NB4 (cell line): Measurements from ENCODE around the gene DCTD.

Experiments used
- MYC ChIP-seq: IDR thresholded peaks from 2 replicates; pipeline ENCODE4 v1.6.1; 2011; ENCODE audit warnings: low read depth, low read length
- TF ChIP-seq, protein P1 (sequence below): IDR thresholded peaks from one replicate; pipeline ENCODE4 v1.5.1; 2012; ENCODE audit warnings: low read depth, low read length

DNA sequence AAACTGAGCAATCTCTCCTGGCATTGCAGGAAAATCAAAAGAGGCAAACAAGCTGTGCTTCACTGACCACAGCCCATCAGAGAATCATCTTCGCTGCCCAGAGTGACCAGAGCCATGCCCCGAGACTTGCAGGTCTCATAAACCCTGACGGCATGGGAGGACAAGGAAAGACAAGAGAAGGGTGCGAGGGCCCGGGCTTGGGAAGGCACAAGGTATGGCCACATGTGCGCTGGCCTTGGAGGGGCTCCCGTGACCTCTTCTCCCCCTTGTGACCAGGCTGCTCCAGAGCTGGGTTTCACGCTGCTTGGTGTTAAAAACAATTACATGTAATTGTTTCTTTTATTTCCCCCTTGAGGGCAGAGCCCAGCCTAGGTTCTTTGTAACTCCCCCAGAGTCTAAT, 20.8 kb downstream of the DCTD start:
- TF ChIP-seq, protein P1, sequence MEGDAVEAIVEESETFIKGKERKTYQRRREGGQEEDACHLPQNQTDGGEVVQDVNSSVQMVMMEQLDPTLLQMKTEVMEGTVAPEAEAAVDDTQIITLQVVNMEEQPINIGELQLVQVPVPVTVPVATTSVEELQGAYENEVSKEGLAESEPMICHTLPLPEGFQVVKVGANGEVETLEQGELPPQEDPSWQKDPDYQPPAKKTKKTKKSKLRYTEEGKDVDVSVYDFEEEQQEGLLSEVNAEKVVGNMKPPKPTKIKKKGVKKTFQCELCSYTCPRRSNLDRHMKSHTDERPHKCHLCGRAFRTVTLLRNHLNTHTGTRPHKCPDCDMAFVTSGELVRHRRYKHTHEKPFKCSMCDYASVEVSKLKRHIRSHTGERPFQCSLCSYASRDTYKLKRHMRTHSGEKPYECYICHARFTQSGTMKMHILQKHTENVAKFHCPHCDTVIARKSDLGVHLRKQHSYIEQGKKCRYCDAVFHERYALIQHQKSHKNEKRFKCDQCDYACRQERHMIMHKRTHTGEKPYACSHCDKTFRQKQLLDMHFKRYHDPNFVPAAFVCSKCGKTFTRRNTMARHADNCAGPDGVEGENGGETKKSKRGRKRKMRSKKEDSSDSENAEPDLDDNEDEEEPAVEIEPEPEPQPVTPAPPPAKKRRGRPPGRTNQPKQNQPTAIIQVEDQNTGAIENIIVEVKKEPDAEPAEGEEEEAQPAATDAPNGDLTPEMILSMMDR: no peak
- TF ChIP-seq MYC: no peak
